ENCODE data around the gene MEF2D.
A peak's percentile ranks its signal among the peaks of the same experiment; 100 is the strongest.

Gene MEF2D

GRCh38 chr1:156478250-156478627 lies 22.3 kb downstream of the MEF2D start:
- H3K27ac ChIP-seq: peak overlapping the region; percentile 91 to 98
- H3K4me3 ChIP-seq: no peak overlapping the region
- peak; percentile 88 for DNase-seq (ENCODE audit: low spot score)
- TF ChIP-seq CTCF (IDR thresholded peaks at IDR 0.05): no peak

GRCh38 chr1:156477526-156478249 lies 22.9 kb downstream of the MEF2D start:
- Histone ChIP-seq H3K4me3 (no peak overlapping the region), H3K27ac (peak overlapping the region; percentile 91 to 98)
- no peak for DNase-seq (ENCODE audit: low spot score)
- no peak for TF ChIP-seq CTCF (IDR thresholded peaks at IDR 0.05)

- TF ChIP-seq CTCF (IDR thresholded peaks at IDR 0.05): no peak
- DNase-seq (ENCODE audit: low spot score): no peak
- H3K4me3 ChIP-seq: peak overlapping the region; percentile 36
- H3K27ac ChIP-seq: peak overlapping the region; percentile 91 to 98
These were observed 23.9 kb downstream of the MEF2D start for GRCh38 chr1:156476501-156477298.

GRCh38 chr1:156475568-156476500 lies 24.7 kb downstream of the MEF2D start:
- no peak for TF ChIP-seq CTCF (IDR thresholded peaks at IDR 0.05)
- DNase-seq (ENCODE audit: low spot score): peak; percentile 98

GRCh38 chr1:156474966-156475365 lies 25.6 kb downstream of the MEF2D start:
- no peak for TF ChIP-seq CTCF (IDR thresholded peaks at IDR 0.05)
- Histone ChIP-seq H3K27ac (peak overlapping the region; percentile 91 to 98), H3K4me3 (no peak overlapping the region)
- DNase-seq (ENCODE audit: low spot score): no peak

More at GRCh38 chr1:156475568-156476500, 24.7 kb downstream of the MEF2D start:
- Histone ChIP-seq H3K4me3 (peak overlapping the region; percentile 36), H3K27ac (peak overlapping the region; percentile 91 to 98)

GRCh38 chr1:156471496-156472490 lies 28.8 kb downstream of the MEF2D start:
- Histone ChIP-seq H3K4me3 (no peak overlapping the region), H3K27ac (peak overlapping the region; percentile 82 to 91)
- TF ChIP-seq CTCF (IDR thresholded peaks at IDR 0.05): no peak
- DNase-seq (ENCODE audit: low spot score): peak; percentile 97

Measured in coronary artery (tissue), 2 donors.